IMR-90 (cell line): ENCODE data around the gene RNF213. TPM values are rescaled to one million over a fixed set of nuclear protein-coding genes. Genes with fewer than 3 reads are reported as not detected.

Experiments
- CEBPB ChIP-seq: IDR thresholded peaks from 2 replicates; pipeline ENCODE4 v1.6.1; 2012; ENCODE audit warnings: low read depth, low read length, improper control_type of control experiment
- polyA plus RNA-seq, 3 experiments: library from polyadenylated mRNA; depleted of rRNA; stranded (reverse); fragments of >200 nt; gene quantifications; 2 replicates each; pipeline ENCODE4 v1.2.3, GENCODE V29; 2012; ENCODE audit warnings: low replicate concordance in 1 of 3
- total RNA-seq: library from RNA; depleted of rRNA; stranded (reverse); fragments of >200 nt; gene quantifications from 2 replicates; pipeline ENCODE4 v1.2.3, GENCODE V29; 2012
- TF ChIP-seq, protein P1 (sequence below): conservative IDR thresholded peaks from 2 replicates; pipeline ENCODE4 v1.5.1; 2012; ENCODE audit warnings: mild to moderate bottlenecking, low read depth, low read length, improper control_type of control experiment

Gene RNF213
- total and polyA plus RNA-seq, 2 of the 4 experiments (the other 2 are of a cell fraction) = 23.4 to 36.0 TPM

DNA sequence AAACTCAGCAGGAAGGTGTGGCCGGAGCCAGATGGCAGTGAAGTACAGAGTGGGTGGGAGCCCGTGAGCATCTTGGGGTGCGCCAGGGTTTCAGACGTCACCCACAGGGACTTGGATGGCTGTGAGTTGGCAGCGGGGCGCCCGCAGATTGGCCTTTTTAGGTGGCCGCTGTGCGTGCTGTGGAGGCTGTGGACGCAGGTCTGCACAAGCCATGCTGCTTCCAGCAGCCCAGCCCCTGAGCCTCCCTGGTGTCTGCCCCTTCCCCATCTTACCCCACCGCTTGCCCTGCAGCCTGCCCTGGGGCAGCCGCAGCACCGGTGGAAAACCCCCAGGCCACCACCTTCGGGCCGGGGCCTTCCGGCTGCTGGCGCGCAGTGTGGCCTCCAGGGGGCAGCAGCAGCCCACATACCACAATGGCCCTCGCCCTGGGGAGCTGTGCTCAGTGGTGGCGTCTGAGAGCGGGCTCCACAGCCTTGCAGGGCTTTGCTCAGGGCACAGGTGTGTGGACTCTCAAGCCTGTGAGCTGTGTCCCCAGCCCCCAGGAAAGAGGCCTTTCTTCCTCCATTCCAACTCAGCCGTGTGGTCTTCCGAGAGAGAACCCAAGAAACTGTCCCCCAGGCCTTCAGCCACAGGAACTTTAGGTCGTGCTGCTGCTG is 166.1 kb downstream of the RNF213 start (continued):
- TF ChIP-seq, protein P1, sequence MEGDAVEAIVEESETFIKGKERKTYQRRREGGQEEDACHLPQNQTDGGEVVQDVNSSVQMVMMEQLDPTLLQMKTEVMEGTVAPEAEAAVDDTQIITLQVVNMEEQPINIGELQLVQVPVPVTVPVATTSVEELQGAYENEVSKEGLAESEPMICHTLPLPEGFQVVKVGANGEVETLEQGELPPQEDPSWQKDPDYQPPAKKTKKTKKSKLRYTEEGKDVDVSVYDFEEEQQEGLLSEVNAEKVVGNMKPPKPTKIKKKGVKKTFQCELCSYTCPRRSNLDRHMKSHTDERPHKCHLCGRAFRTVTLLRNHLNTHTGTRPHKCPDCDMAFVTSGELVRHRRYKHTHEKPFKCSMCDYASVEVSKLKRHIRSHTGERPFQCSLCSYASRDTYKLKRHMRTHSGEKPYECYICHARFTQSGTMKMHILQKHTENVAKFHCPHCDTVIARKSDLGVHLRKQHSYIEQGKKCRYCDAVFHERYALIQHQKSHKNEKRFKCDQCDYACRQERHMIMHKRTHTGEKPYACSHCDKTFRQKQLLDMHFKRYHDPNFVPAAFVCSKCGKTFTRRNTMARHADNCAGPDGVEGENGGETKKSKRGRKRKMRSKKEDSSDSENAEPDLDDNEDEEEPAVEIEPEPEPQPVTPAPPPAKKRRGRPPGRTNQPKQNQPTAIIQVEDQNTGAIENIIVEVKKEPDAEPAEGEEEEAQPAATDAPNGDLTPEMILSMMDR = peak; percentile 94
- no peak for TF ChIP-seq CEBPB
